Central memory CD8-positive, alpha-beta T cell (primary cell): Measurements from ENCODE around the gene THADA.
A peak's percentile ranks its signal among the peaks of the same experiment; 100 is the strongest.
"Not testable (repeated sequence)": the region's sequence is repeated elsewhere in the genome, so short reads cannot be mapped to it uniquely, and the experiment has no call there.

Source experiments
- ATAC-seq: fragments of 150-1000 bp; cut with Tn5 transposase; replicated peaks from 2 replicates; pipeline ENCODE4 v1.10.0; 2022; ENCODE audit warnings: mild to moderate bottlenecking, moderate FRiP score, moderate number of reproducible peaks; ENCODE audit not compliant: poor library complexity, severe bottlenecking; ENCODE audit errors: extremely low read depth
- DNase-seq, 2 donors: peaks; one replicate each; pipeline ENCODE4 v3.0.0; 2021; ENCODE audit warnings: low spot score in 2 of 2
- H3K27ac Mint-ChIP-seq: one replicate; pipeline ENCODE4 v1.8.0; 2022; ENCODE audit warnings: low read depth, mild to moderate bottlenecking, moderate library complexity, mixed read lengths
- H3K27me3 Mint-ChIP-seq: one replicate; pipeline ENCODE4 v1.8.0; 2022; ENCODE audit warnings: mixed read lengths
- H3K36me3 Mint-ChIP-seq: one replicate; pipeline ENCODE4 v1.8.0; 2022; ENCODE audit warnings: mild to moderate bottlenecking, moderate library complexity, mixed read lengths; ENCODE audit not compliant: insufficient read depth
- H3K4me1 Mint-ChIP-seq: one replicate; pipeline ENCODE4 v1.8.0; 2022; ENCODE audit warnings: mixed read lengths
- H3K4me3 Mint-ChIP-seq: one replicate; pipeline ENCODE4 v1.8.0; 2022; ENCODE audit warnings: mild to moderate bottlenecking, moderate library complexity, mixed read lengths
- H3K9me3 Mint-ChIP-seq: one replicate; pipeline ENCODE4 v1.8.0; 2022; ENCODE audit warnings: mixed read lengths

Gene THADA

GRCh38 chr2:43616967-43617680 is 21.3 kb upstream of the THADA start:
- DNase-seq (no peak), ATAC-seq (no peak)
- Mint-ChIP-seq H3K27me3 (peaks cover 34% of the 10 kb centered on the region), H3K27ac (no peak overlapping the region), H3K36me3 (no peaks in the 10 kb centered on the region), H3K4me3 (no peak overlapping the region), H3K4me1 (peaks cover 5% of the 10 kb centered on the region), H3K9me3 (no peaks in the 10 kb centered on the region)

- no peak for ATAC-seq
- no peaks in the 10 kb centered on the region for H3K9me3 Mint-ChIP-seq
- no peak overlapping the region for H3K27ac Mint-ChIP-seq
- no peak overlapping the region for H3K4me3 Mint-ChIP-seq
- no peak for DNase-seq
- peaks cover 5% of the 10 kb centered on the region for H3K4me1 Mint-ChIP-seq
- peaks cover 24% of the 10 kb centered on the region for H3K27me3 Mint-ChIP-seq
- no peaks in the 10 kb centered on the region for H3K36me3 Mint-ChIP-seq
Measured at GRCh38 chr2:43612944-43613343, 17.1 kb upstream of the THADA start.

GRCh38 chr2:43611987-43612894 is 16.4 kb upstream of the THADA start:
- peak; percentile 45 to 62 for DNase-seq
- Mint-ChIP-seq H3K9me3 (no peaks in the 10 kb centered on the region), H3K4me3 (no peak overlapping the region), H3K4me1 (peaks cover 5% of the 10 kb centered on the region), H3K27ac (no peak overlapping the region), H3K36me3 (no peaks in the 10 kb centered on the region), H3K27me3 (peaks cover 20% of the 10 kb centered on the region)
- ATAC-seq: peak; percentile 75

- H3K36me3 Mint-ChIP-seq: no peaks in the 10 kb centered on the region
- DNase-seq: no peak
Measured at GRCh38 chr2:43610361-43610760, 14.5 kb upstream of the THADA start.

GRCh38 chr2:43609290-43609918 is 13.6 kb upstream of the THADA start:
- H3K4me3 Mint-ChIP-seq: no peak overlapping the region
- ATAC-seq (peak; percentile 59), DNase-seq (no peak)
- no peaks in the 10 kb centered on the region for H3K27me3 Mint-ChIP-seq
- peaks cover 10% of the 10 kb centered on the region for H3K4me1 Mint-ChIP-seq
- H3K36me3 Mint-ChIP-seq: no peaks in the 10 kb centered on the region
- H3K27ac Mint-ChIP-seq: no peak overlapping the region
- H3K9me3 Mint-ChIP-seq: no peaks in the 10 kb centered on the region

More at GRCh38 chr2:43610361-43610760, 14.5 kb upstream of the THADA start:
- Mint-ChIP-seq H3K4me3 (no peak overlapping the region), H3K9me3 (no peaks in the 10 kb centered on the region), H3K4me1 (peaks cover 5% of the 10 kb centered on the region), H3K27ac (no peak overlapping the region), H3K27me3 (peaks cover 9% of the 10 kb centered on the region)
- ATAC-seq: no peak

GRCh38 chr2:43605851-43606250 is 10.0 kb upstream of the THADA start:
- no peak overlapping the region for H3K4me3 Mint-ChIP-seq
- DNase-seq (no peak), ATAC-seq (no peak)
- H3K27ac Mint-ChIP-seq: no peak overlapping the region
- peaks cover 2% of the 10 kb centered on the region for H3K36me3 Mint-ChIP-seq
- H3K4me1 Mint-ChIP-seq: peaks cover 5% of the 10 kb centered on the region
- H3K9me3 Mint-ChIP-seq: no peaks in the 10 kb centered on the region
- no peaks in the 10 kb centered on the region for H3K27me3 Mint-ChIP-seq

GRCh38 chr2:43605079-43605655 is 9.3 kb upstream of the THADA start:
- ATAC-seq (peak; percentile 71), DNase-seq (no peak)
- Mint-ChIP-seq H3K36me3 (peaks cover 2% of the 10 kb centered on the region), H3K9me3 (no peaks in the 10 kb centered on the region), H3K4me1 (peaks cover 5% of the 10 kb centered on the region), H3K4me3 (no peak overlapping the region), H3K27me3 (no peaks in the 10 kb centered on the region), H3K27ac (no peak overlapping the region)

GRCh38 chr2:43604674-43605073 is 8.8 kb upstream of the THADA start:
- no peak for ATAC-seq
- Mint-ChIP-seq H3K36me3 (peaks cover 2% of the 10 kb centered on the region), H3K9me3 (no peaks in the 10 kb centered on the region), H3K4me1 (peaks cover 5% of the 10 kb centered on the region), H3K27ac (no peak overlapping the region), H3K27me3 (no peaks in the 10 kb centered on the region), H3K4me3 (no peak overlapping the region)
- DNase-seq: no peak

- peaks cover 13% of the 10 kb centered on the region for H3K4me1 Mint-ChIP-seq
- not testable (repeated sequence) for H3K27ac Mint-ChIP-seq, DNase-seq, H3K9me3 Mint-ChIP-seq, H3K4me3 Mint-ChIP-seq, ATAC-seq, H3K36me3 Mint-ChIP-seq, H3K27me3 Mint-ChIP-seq
Measured at GRCh38 chr2:43600596-43600995, 4.8 kb upstream of the THADA start.

- Mint-ChIP-seq H3K9me3 (no peaks in the 10 kb centered on the region), H3K27me3 (no peaks in the 10 kb centered on the region), H3K4me3 (peak overlapping the region; percentile 92), H3K4me1 (peaks cover 38% of the 10 kb centered on the region), H3K27ac (peak overlapping the region; percentile 94), H3K36me3 (peaks cover 26% of the 10 kb centered on the region)
- ATAC-seq (no peak), DNase-seq (no peak)
Measured at GRCh38 chr2:43594875-43595274, 963 bp downstream of the THADA start.

GRCh38 chr2:43593254-43593653 is 2.6 kb downstream of the THADA start:
- ATAC-seq (no peak), DNase-seq (no peak)
- no peaks in the 10 kb centered on the region for H3K9me3 Mint-ChIP-seq
- H3K4me3 Mint-ChIP-seq: no peak overlapping the region
- H3K27ac Mint-ChIP-seq: no peak overlapping the region
- no peaks in the 10 kb centered on the region for H3K27me3 Mint-ChIP-seq
- H3K36me3 Mint-ChIP-seq: peaks cover 32% of the 10 kb centered on the region
- H3K4me1 Mint-ChIP-seq: peaks cover 38% of the 10 kb centered on the region

- H3K27me3 Mint-ChIP-seq: no peaks in the 10 kb centered on the region
- peaks cover 35% of the 10 kb centered on the region for H3K36me3 Mint-ChIP-seq
- H3K4me1 Mint-ChIP-seq: peaks cover 38% of the 10 kb centered on the region
- no peak overlapping the region for H3K4me3 Mint-ChIP-seq
- no peak overlapping the region for H3K27ac Mint-ChIP-seq
- DNase-seq (no peak), ATAC-seq (no peak)
- H3K9me3 Mint-ChIP-seq: no peaks in the 10 kb centered on the region
Measured at GRCh38 chr2:43592443-43592842, 3.4 kb downstream of the THADA start.
